Stimulated activated effector memory CD8-positive, alpha-beta T cell treated with anti-CD3 and anti-CD28 coated beads, Interleukin-12 subunit alpha, Interleukin-12 subunit beta, amount 100 ng/mL, for 72 hours (primary cell): ENCODE results near the gene GPC3.

Experiments used
- ATAC-seq: fragments of 150-1000 bp; cut with Tn5 transposase; 2 replicates; pipeline ENCODE4 v1.10.0; 2021
- DNase-seq, 2 donors: peaks; one replicate each; pipeline ENCODE4 v3.0.0; 2021 to 2022; ENCODE audit warnings: low spot score in 2 of 2
- H3K27ac Mint-ChIP-seq: one replicate; pipeline ENCODE4 v1.8.0; 2022; ENCODE audit warnings: mild to moderate bottlenecking, mixed read lengths
- H3K36me3 Mint-ChIP-seq: one replicate; pipeline ENCODE4 v1.8.0; 2022; ENCODE audit warnings: mild to moderate bottlenecking, mixed read lengths
- H3K4me1 Mint-ChIP-seq: one replicate; pipeline ENCODE4 v1.8.0; 2022; ENCODE audit warnings: mixed read lengths
- H3K4me3 Mint-ChIP-seq: one replicate; pipeline ENCODE4 v1.8.0; 2022; ENCODE audit warnings: mild to moderate bottlenecking, mixed read lengths
- H3K9me3 Mint-ChIP-seq: one replicate; pipeline ENCODE4 v1.8.0; 2022; ENCODE audit warnings: mixed read lengths

GPC3 gene

DNA sequence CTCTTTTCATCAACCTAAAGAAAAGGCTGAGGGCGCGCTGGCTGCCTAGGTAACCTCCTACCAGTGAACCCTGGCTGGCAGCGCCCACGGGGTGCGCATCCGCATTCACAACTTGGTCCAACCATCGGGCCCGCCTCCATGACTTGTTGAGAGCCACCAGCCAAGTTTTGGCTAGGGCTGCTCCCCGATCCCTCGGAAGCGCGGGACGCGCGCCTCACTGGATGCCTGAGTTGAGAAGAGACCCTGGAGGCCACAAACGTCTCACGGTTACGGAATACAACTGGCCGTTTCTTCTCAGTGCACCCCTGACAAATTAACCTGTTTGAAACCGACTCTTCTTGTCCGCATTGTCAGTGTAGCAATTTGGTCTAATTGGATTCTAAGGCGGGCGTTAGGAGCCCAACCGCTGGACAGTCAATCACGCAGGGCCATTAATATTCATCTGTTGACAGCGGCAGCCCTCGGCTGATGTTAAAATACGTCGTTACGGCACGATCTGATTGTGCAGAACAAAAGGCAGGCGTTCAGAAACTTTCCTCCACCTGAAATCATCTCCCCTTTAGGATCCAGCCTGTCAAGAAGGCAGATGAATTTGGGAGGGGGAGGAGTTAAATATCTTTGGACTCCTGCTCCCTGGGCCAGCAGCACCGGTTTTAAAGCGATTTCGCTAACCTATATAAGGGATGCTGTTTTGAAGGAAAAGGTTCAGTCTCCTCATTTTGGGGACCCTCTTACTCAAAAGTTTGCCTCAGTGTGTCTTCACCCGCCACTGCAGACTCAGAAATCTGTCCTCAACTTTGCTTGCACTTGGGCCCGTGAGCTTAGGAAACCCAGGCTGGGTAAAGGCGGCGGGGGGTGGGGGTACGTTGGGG lies 1.2 kb downstream of the GPC3 start:
- Mint-ChIP-seq H3K4me3 (no peak overlapping the region), H3K4me1 (no peaks in the 10 kb centered on the region), H3K9me3 (no peaks in the 10 kb centered on the region), H3K36me3 (no peaks in the 10 kb centered on the region), H3K27ac (no peak overlapping the region)
- DNase-seq = no peak
- ATAC-seq = no peak

GRCh38 chrX:133983256-133983973 lies 2.0 kb downstream of the GPC3 start:
- Mint-ChIP-seq H3K4me1 (no peaks in the 10 kb centered on the region), H3K36me3 (no peaks in the 10 kb centered on the region), H3K4me3 (no peak overlapping the region), H3K9me3 (no peaks in the 10 kb centered on the region), H3K27ac (no peak overlapping the region)
- ATAC-seq = no peak
- DNase-seq = no peak

DNA sequence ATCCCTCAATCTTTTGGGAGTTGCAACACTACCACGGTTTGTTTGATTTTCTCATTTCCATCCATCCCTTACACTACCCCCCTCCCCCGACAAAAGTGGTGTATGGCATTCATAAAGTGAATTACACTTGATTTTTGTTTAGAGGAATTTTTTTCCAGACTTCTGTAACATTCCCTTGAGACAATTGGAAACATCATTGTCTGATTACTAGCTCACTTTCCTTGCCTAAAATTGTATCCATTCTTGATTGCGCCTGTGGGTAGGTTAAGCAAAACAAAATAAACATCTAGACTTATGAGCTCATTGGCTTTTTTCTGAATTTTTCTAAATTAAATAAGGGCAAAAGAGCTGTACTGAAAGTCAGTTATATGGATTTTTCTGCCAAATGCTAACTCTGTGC lies 3.5 kb downstream of the GPC3 start:
- no peak overlapping the region for H3K4me3 Mint-ChIP-seq
- H3K36me3 Mint-ChIP-seq = no peaks in the 10 kb centered on the region
- ATAC-seq (no peak), DNase-seq (no peak)
- H3K27ac Mint-ChIP-seq = no peak overlapping the region
- no peaks in the 10 kb centered on the region for H3K4me1 Mint-ChIP-seq
- no peaks in the 10 kb centered on the region for H3K9me3 Mint-ChIP-seq

DNA sequence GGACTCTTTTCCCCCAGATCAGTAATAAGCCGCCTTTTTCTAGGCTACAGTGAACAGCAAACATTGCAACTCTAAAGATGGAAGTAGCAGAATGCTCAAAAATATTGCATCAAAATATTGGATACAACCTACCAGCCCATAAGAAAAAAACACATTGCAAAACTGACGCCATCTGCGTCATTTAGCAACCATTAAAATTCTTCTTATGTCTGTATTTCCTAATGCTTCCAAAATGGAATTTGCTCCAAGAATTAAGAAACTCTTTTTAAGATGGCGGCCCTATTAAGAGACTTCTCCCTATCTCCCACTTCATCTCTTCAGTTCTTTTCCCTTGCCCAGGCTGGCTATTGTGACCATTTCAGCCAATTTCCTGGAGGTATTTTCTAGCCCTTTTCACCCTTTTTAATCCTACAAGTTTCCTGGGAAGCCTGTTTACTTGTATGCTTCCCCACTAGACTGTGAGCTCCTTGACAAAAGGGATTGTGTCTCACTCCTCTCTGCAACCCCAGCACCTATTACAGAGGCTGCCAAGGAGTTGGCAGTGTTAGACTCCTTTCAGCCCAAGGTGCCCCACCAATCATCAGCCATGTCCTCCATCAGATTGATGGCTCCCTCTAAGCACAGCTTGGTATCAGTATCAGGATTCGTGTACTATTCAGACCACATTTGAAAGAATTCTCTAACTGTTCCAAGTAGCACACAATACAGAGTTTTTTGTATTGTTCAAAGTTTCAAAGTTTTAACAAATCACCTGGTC lies 4.4 kb downstream of the GPC3 start:
- Mint-ChIP-seq H3K9me3 (no peaks in the 10 kb centered on the region), H3K4me3 (no peak overlapping the region), H3K4me1 (no peaks in the 10 kb centered on the region), H3K36me3 (no peaks in the 10 kb centered on the region), H3K27ac (no peak overlapping the region)
- DNase-seq (no peak), ATAC-seq (no peak)

- Mint-ChIP-seq H3K36me3 (no peaks in the 10 kb centered on the region), H3K27ac (no peak overlapping the region), H3K4me1 (no peaks in the 10 kb centered on the region), H3K4me3 (no peak overlapping the region), H3K9me3 (no peaks in the 10 kb centered on the region)
- no peak for ATAC-seq
- DNase-seq = no peak
These were observed 5.0 kb downstream of the GPC3 start for GRCh38 chrX:133980406-133980805.

GRCh38 chrX:133979641-133980230 lies 5.7 kb downstream of the GPC3 start:
- Mint-ChIP-seq H3K4me3 (no peak overlapping the region), H3K36me3 (no peaks in the 10 kb centered on the region), H3K27ac (no peak overlapping the region), H3K9me3 (no peaks in the 10 kb centered on the region), H3K4me1 (no peaks in the 10 kb centered on the region)
- ATAC-seq = no peak
- no peak for DNase-seq

- ATAC-seq (no peak), DNase-seq (no peak)
- Mint-ChIP-seq H3K9me3 (no peaks in the 10 kb centered on the region), H3K27ac (no peak overlapping the region), H3K36me3 (no peaks in the 10 kb centered on the region), H3K4me1 (no peaks in the 10 kb centered on the region), H3K4me3 (no peak overlapping the region)
These were observed 11.7 kb downstream of the GPC3 start for GRCh38 chrX:133973704-133974103.

- Mint-ChIP-seq H3K36me3 (no peaks in the 10 kb centered on the region), H3K9me3 (no peaks in the 10 kb centered on the region), H3K4me1 (no peaks in the 10 kb centered on the region), H3K27ac (no peak overlapping the region), H3K4me3 (no peak overlapping the region)
- no peak for DNase-seq
- no peak for ATAC-seq
These were observed 12.5 kb downstream of the GPC3 start for GRCh38 chrX:133972916-133973315.

GRCh38 chrX:133971586-133971985 lies 13.8 kb downstream of the GPC3 start:
- H3K36me3 Mint-ChIP-seq = no peaks in the 10 kb centered on the region
- no peak for ATAC-seq

DNA sequence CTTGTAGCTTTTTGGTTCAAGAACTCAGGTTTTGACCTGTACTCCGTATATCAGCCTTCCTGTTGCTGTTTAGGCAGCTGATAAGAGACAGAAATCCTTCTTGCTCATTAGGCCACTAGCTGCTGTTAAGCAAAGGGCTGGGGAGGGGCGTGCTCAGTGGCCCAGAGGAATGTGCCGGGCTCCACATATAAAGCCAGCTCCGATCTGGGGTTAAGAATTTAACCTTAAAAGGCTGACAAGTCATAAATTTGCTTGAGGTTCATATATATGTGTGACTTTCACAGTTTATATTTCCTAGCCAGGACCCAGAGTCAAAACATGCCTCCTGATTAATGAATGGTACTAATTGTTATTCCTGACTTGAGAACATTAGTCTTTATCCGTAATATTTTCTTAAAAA lies 15.3 kb downstream of the GPC3 start:
- no peaks in the 10 kb centered on the region for H3K9me3 Mint-ChIP-seq
- ATAC-seq (no peak), DNase-seq (no peak)
- no peaks in the 10 kb centered on the region for H3K36me3 Mint-ChIP-seq
- no peaks in the 10 kb centered on the region for H3K4me1 Mint-ChIP-seq
- H3K4me3 Mint-ChIP-seq = no peak overlapping the region
- H3K27ac Mint-ChIP-seq = no peak overlapping the region

More at GRCh38 chrX:133971586-133971985, 13.8 kb downstream of the GPC3 start:
- Mint-ChIP-seq H3K27ac (no peak overlapping the region), H3K4me3 (no peak overlapping the region), H3K9me3 (no peaks in the 10 kb centered on the region), H3K4me1 (no peaks in the 10 kb centered on the region)
- no peak for DNase-seq

GRCh38 chrX:133969191-133969590 lies 16.2 kb downstream of the GPC3 start:
- no peaks in the 10 kb centered on the region for H3K9me3 Mint-ChIP-seq
- H3K36me3 Mint-ChIP-seq = no peaks in the 10 kb centered on the region
- DNase-seq = no peak
- H3K4me3 Mint-ChIP-seq = no peak overlapping the region
- no peaks in the 10 kb centered on the region for H3K4me1 Mint-ChIP-seq
- H3K27ac Mint-ChIP-seq = no peak overlapping the region
- no peak for ATAC-seq

DNA sequence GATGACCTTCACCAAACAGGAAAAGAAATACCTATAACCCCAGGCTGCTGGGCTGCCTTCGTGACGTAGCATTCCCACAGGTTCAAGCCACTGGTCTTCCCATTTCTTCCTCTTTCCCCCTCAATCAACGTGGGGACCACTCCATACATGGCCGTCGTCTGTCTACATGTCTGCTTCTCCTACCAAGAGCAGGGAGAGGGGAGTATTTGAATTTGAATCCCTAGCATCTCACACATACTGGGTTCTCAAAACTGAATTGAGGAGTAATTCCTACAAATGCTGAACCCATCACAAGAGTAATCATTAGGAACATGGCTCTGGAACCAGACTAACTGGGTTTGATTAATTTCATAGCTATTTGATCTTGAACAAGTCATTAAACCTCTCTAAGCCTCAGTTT lies 17.3 kb downstream of the GPC3 start:
- ATAC-seq (no peak), DNase-seq (no peak)
- Mint-ChIP-seq H3K4me1 (no peaks in the 10 kb centered on the region), H3K36me3 (no peaks in the 10 kb centered on the region), H3K4me3 (no peak overlapping the region), H3K27ac (no peak overlapping the region), H3K9me3 (no peaks in the 10 kb centered on the region)

DNA sequence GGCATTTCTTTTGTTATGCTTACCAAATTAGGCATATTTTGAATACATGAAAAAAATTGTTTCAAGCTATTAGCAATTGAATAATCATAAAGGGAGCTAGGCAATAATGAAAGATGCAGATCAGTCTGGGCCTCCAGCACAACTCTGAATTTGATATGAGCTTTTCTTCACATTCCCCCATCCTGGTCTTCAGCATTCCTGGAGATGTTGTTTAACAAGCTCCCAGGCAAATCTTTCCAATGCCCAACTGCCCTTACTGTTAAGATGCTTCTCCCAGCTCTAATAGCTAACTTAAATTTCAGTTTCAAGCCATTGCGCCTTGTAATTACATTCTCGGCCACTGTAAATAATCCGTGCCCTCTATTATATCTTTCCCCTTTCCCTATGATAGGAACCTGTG lies 19.2 kb downstream of the GPC3 start:
- ATAC-seq (no peak), DNase-seq (no peak)
- Mint-ChIP-seq H3K9me3 (no peaks in the 10 kb centered on the region), H3K4me1 (no peaks in the 10 kb centered on the region), H3K36me3 (no peaks in the 10 kb centered on the region), H3K4me3 (no peak overlapping the region), H3K27ac (no peak overlapping the region)

GRCh38 chrX:133965321-133965720 lies 20.1 kb downstream of the GPC3 start:
- no peak for DNase-seq
- Mint-ChIP-seq H3K9me3 (no peaks in the 10 kb centered on the region), H3K4me1 (no peaks in the 10 kb centered on the region), H3K27ac (no peak overlapping the region), H3K36me3 (no peaks in the 10 kb centered on the region), H3K4me3 (no peak overlapping the region)
- no peak for ATAC-seq

DNA sequence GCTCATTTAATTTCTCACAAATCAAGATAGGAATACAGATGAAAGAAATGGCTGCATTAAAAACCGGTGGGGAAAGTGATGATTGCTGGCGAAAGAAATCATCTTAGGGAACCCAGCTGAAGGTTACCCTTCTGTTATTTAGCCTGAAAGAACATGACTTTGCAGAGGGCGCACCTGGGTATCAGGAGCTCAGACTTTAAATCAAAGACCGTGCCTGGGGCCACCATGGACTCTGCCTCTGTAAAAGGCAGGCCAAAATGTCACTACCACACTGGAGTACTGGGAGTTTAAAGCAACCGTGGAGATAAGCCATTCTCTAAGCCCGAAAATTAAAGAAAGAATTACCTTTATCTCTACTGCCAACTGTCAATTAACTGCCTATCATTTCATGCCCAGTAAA lies 24.3 kb downstream of the GPC3 start:
- ATAC-seq (no peak), DNase-seq (no peak)
- H3K4me3 Mint-ChIP-seq = no peak overlapping the region
- no peaks in the 10 kb centered on the region for H3K9me3 Mint-ChIP-seq
- no peaks in the 10 kb centered on the region for H3K36me3 Mint-ChIP-seq
- H3K27ac Mint-ChIP-seq = no peak overlapping the region
- H3K4me1 Mint-ChIP-seq = no peaks in the 10 kb centered on the region
